DOHH2 (cell line): ENCODE measurements around the gene TJAP1.

Experiments
- H3F3A ChIP-seq: fragments of 200-600 bp; sonication (generic), shearing (Covaris generic); 2 replicates; pipeline ENCODE4 v1.6.0; 2016; ENCODE audit warnings: antibody characterized with exemption, mild to moderate bottlenecking; ENCODE audit not compliant: control insufficient read depth, insufficient read depth
- H3K27ac ChIP-seq: fragments of 200-600 bp; sonication (generic); 2 replicates; pipeline ENCODE4 v1.5.1; 2014; ENCODE audit warnings: low read depth, mild to moderate bottlenecking, low read length, moderate library complexity
- H3K27me3 ChIP-seq: fragments of 200-600 bp; sonication (generic); 2 replicates; pipeline ENCODE4 v1.6.1; 2014; ENCODE audit warnings: mild to moderate bottlenecking, low read length, mixed read lengths; ENCODE audit not compliant: control insufficient read depth
- H3K36me3 ChIP-seq: fragments of 200-600 bp; sonication (generic); 2 replicates; pipeline ENCODE4 v1.6.1; 2014; ENCODE audit warnings: mild to moderate bottlenecking, low read length, moderate library complexity, mixed read lengths; ENCODE audit not compliant: control insufficient read depth
- H3K4me1 ChIP-seq: fragments of 200-600 bp; sonication (generic); 2 replicates; pipeline ENCODE4 v1.6.1; 2014; ENCODE audit warnings: mild to moderate bottlenecking, low read length, mixed read lengths; ENCODE audit not compliant: control insufficient read depth
- H3K4me2 ChIP-seq: fragments of 200-600 bp; sonication (generic); 2 replicates; pipeline ENCODE4 v1.6.0; 2014; ENCODE audit warnings: mild to moderate bottlenecking, low read length, moderate library complexity
- H3K4me3 ChIP-seq: fragments of 200-600 bp; sonication (generic); 2 replicates; pipeline ENCODE4 v1.5.1; 2014; ENCODE audit warnings: mild to moderate bottlenecking, low read length, mixed read lengths
- H3K79me2 ChIP-seq: fragments of 200-600 bp; sonication (generic); 2 replicates; pipeline ENCODE4 v1.6.1; 2014; ENCODE audit warnings: mild to moderate bottlenecking, low read length, mixed read lengths; ENCODE audit not compliant: control insufficient read depth
- H3K9me2 ChIP-seq: fragments of 200-600 bp; sonication (generic); replicated peaks from 2 replicates; pipeline ENCODE4 v1.6.1; 2014; ENCODE audit warnings: mild to moderate bottlenecking, low read length, mixed read lengths; ENCODE audit not compliant: control insufficient read depth
- H3K9me3 ChIP-seq: fragments of 200-600 bp; sonication (generic); 2 replicates; pipeline ENCODE4 v1.6.1; 2014; ENCODE audit warnings: antibody characterized with exemption, low read length, mixed read lengths; ENCODE audit not compliant: control insufficient read depth, insufficient read depth
- H4K20me1 ChIP-seq: fragments of 200-600 bp; sonication (generic); 2 replicates; pipeline ENCODE4 v1.6.0; 2014; ENCODE audit warnings: low read depth, mild to moderate bottlenecking, antibody characterized with exemption, low read length, moderate library complexity; ENCODE audit not compliant: control insufficient read depth, insufficient read depth
- EZH2phosphoT487 ChIP-seq: fragments of 200-600 bp; sonication (generic); IDR thresholded peaks from 2 replicates; pipeline ENCODE4 v1.6.1; 2017; ENCODE audit warnings: borderline replicate concordance, mild to moderate bottlenecking, antibody characterized with exemption, low read length, moderate library complexity, mixed read lengths
- TF ChIP-seq, protein P1 (sequence below): fragments of 200-600 bp; sonication (generic); IDR thresholded peaks from one replicate; pipeline ENCODE4 v1.5.1; 2014; ENCODE audit warnings: antibody characterized with exemption, mild to moderate bottlenecking, low read depth, low read length; ENCODE audit not compliant: poor library complexity, severe bottlenecking

Gene TJAP1

DNA sequence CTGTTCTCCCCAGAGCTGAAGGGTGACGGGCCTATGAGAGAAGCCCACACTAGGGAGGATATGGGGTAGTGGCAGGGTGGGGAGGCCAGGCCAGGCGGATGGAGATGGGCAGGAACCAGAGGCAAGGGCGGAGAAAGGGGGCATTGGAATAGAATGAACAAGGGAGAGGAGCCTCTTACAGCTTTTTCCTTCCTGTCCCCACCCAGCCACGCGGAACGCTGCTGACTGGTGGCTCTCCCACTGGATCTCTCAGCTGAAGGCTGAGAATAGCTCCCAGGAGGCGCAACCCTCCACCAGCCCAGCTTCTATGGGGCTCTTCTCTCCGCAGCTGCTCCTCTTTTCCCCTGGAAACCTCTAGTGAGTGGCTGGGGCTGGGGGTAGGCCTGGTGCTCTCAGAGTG lies 32.8 kb upstream of the TJAP1 start:
- no peaks in the 10 kb centered on the region for H3K79me2 ChIP-seq
- no peak for TF ChIP-seq EZH2phosphoT487
- TF ChIP-seq, protein P1, sequence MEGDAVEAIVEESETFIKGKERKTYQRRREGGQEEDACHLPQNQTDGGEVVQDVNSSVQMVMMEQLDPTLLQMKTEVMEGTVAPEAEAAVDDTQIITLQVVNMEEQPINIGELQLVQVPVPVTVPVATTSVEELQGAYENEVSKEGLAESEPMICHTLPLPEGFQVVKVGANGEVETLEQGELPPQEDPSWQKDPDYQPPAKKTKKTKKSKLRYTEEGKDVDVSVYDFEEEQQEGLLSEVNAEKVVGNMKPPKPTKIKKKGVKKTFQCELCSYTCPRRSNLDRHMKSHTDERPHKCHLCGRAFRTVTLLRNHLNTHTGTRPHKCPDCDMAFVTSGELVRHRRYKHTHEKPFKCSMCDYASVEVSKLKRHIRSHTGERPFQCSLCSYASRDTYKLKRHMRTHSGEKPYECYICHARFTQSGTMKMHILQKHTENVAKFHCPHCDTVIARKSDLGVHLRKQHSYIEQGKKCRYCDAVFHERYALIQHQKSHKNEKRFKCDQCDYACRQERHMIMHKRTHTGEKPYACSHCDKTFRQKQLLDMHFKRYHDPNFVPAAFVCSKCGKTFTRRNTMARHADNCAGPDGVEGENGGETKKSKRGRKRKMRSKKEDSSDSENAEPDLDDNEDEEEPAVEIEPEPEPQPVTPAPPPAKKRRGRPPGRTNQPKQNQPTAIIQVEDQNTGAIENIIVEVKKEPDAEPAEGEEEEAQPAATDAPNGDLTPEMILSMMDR: no peak
- no peak overlapping the region for H3K4me3 ChIP-seq
- no peaks in the 10 kb centered on the region for H3K4me1 ChIP-seq
- H3K27ac ChIP-seq: no peak overlapping the region
- H4K20me1 ChIP-seq: no peaks in the 10 kb centered on the region
- no peaks in the 10 kb centered on the region for H3K27me3 ChIP-seq
- H3K4me2 ChIP-seq: no peak overlapping the region
- no peaks in the 10 kb centered on the region for H3K9me2 ChIP-seq
- H3F3A ChIP-seq: no peaks in the 10 kb centered on the region
- peaks cover 58% of the 10 kb centered on the region for H3K36me3 ChIP-seq
- no peaks in the 10 kb centered on the region for H3K9me3 ChIP-seq

DNA sequence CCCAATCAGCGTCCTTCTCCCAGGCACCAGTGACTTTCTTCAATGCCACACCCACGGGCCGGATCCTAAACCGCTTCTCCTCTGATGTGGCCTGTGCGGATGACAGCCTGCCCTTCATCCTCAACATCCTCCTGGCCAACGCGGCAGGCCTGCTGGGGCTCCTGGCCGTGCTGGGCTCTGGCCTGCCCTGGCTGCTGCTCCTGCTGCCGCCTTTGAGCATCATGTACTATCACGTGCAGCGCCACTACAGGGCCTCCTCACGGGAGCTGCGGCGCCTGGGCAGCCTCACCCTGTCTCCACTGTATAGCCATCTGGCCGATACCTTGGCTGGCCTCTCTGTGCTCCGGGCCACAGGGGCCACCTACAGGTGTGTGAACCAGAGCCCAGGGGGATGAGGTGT lies 31.8 kb upstream of the TJAP1 start:
- H3F3A ChIP-seq: no peaks in the 10 kb centered on the region
- no peak overlapping the region for H3K27ac ChIP-seq
- peaks cover 67% of the 10 kb centered on the region for H3K36me3 ChIP-seq
- H3K27me3 ChIP-seq: no peaks in the 10 kb centered on the region
- TF ChIP-seq, protein P1: no peak
- no peaks in the 10 kb centered on the region for H3K79me2 ChIP-seq
- no peak overlapping the region for H3K4me2 ChIP-seq
- no peak overlapping the region for H3K4me3 ChIP-seq
- H3K4me1 ChIP-seq: no peaks in the 10 kb centered on the region
- H4K20me1 ChIP-seq: no peaks in the 10 kb centered on the region
- no peaks in the 10 kb centered on the region for H3K9me3 ChIP-seq
- H3K9me2 ChIP-seq: no peaks in the 10 kb centered on the region

DNA sequence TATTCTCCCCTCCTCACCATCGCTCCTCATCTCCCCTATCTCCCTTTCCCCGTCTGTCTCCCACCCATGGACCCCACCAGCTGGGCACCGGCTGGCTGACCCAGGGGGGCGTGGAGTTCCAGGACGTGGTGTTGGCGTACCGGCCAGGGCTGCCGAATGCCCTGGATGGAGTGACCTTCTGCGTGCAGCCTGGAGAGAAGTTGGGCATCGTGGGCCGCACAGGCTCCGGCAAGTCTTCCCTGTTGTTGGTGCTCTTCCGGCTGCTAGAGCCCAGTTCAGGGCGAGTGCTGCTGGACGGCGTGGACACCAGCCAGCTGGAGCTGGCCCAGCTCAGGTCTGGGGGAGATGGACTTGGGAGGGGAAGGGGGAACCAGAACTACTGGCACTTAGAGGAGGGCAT lies 29.8 kb upstream of the TJAP1 start:
- no peak overlapping the region for H3K4me3 ChIP-seq
- no peaks in the 10 kb centered on the region for H3K27me3 ChIP-seq
- no peak overlapping the region for H3K4me2 ChIP-seq
- no peaks in the 10 kb centered on the region for H3K79me2 ChIP-seq
- no peaks in the 10 kb centered on the region for H3K4me1 ChIP-seq
- TF ChIP-seq, protein P1: no peak
- TF ChIP-seq EZH2phosphoT487: no peak
- no peak overlapping the region for H3K27ac ChIP-seq
- no peaks in the 10 kb centered on the region for H4K20me1 ChIP-seq
- peaks cover 67% of the 10 kb centered on the region for H3K36me3 ChIP-seq
- no peaks in the 10 kb centered on the region for H3K9me3 ChIP-seq
- H3K9me2 ChIP-seq: no peaks in the 10 kb centered on the region
- H3F3A ChIP-seq: no peaks in the 10 kb centered on the region

DNA sequence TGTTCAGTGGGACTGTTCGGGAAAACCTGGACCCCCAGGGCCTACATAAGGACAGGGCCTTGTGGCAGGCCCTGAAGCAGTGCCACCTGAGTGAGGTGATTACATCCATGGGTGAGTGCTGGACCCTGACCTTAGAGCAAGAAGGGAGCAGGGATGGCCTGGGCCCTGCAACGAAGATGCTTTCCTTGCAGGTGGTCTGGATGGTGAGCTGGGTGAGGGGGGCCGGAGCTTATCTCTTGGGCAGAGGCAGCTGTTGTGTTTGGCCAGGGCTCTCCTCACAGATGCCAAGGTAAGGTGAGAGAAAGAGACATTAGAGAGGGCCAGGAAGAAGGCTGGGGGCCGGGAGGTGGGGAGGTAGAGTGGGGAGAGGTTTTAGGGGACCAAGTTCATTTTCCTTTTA lies 28.5 kb upstream of the TJAP1 start:
- TF ChIP-seq, protein P1: no peak
- TF ChIP-seq EZH2phosphoT487: no peak
- Histone ChIP-seq H3K4me3 (no peak overlapping the region), H3F3A (peaks cover 3% of the 10 kb centered on the region; the same call in 1 of the 2 replicates), H3K4me1 (no peaks in the 10 kb centered on the region), H3K27me3 (no peaks in the 10 kb centered on the region), H3K9me3 (no peaks in the 10 kb centered on the region), H3K36me3 (peaks cover 62% of the 10 kb centered on the region), H4K20me1 (no peaks in the 10 kb centered on the region), H3K27ac (no peak overlapping the region), H3K79me2 (no peaks in the 10 kb centered on the region), H3K4me2 (no peak overlapping the region), H3K9me2 (no peaks in the 10 kb centered on the region)
